Hepatic stellate cell (primary cell): ENCODE results near the gene ATG4B.

Experiments used
- DNase-seq: peaks from one replicate; pipeline ENCODE4 v3.0.0; 2011; ENCODE audit warnings: low spot score

The ATG4B gene

GRCh38 chr2:241666627-241667400 lies 29.3 kb downstream of the ATG4B start:
- no peak for DNase-seq

GRCh38 chr2:241668354-241668753 lies 30.9 kb downstream of the ATG4B start:
- no peak for DNase-seq

- no peak for DNase-seq
Observed at GRCh38 chr2:241668839-241669238, 31.3 kb downstream of the ATG4B start.

GRCh38 chr2:241670333-241671110 lies 33.0 kb downstream of the ATG4B start:
- DNase-seq = no peak

GRCh38 chr2:241671457-241672240 lies 34.2 kb downstream of the ATG4B start:
- no peak for DNase-seq

GRCh38 chr2:241672243-241673188 lies 35.0 kb downstream of the ATG4B start:
- no peak for DNase-seq

- no peak for DNase-seq
Observed at GRCh38 chr2:241673189-241673663, 35.7 kb downstream of the ATG4B start.

GRCh38 chr2:241673797-241674725 lies 36.6 kb downstream of the ATG4B start:
- DNase-seq = no peak

GRCh38 chr2:241675885-241676284 lies 38.4 kb downstream of the ATG4B start:
- DNase-seq = no peak

- no peak for DNase-seq
Observed at GRCh38 chr2:241676665-241677064, 39.2 kb downstream of the ATG4B start.

- DNase-seq = no peak
Observed at GRCh38 chr2:241677392-241677791, 39.9 kb downstream of the ATG4B start.

- no peak for DNase-seq
Observed at GRCh38 chr2:241678307-241678706, 40.8 kb downstream of the ATG4B start.

- DNase-seq = no peak
Observed at GRCh38 chr2:241678784-241679540, 41.5 kb downstream of the ATG4B start.

- DNase-seq = no peak
Observed at GRCh38 chr2:241680044-241680443, 42.6 kb downstream of the ATG4B start.

GRCh38 chr2:241680827-241681599 lies 43.5 kb downstream of the ATG4B start:
- DNase-seq = peak; percentile 98

GRCh38 chr2:241686324-241686649 lies 48.8 kb downstream of the ATG4B start:
- no peak for DNase-seq

- peak; percentile 99 for DNase-seq
Observed at GRCh38 chr2:241686650-241687425, 49.3 kb downstream of the ATG4B start, which contains the start of gene DTYMK. Gene DTYMK, minus strand, starts transcription at chr2:241686815. Its CDS starts 32 bp downstream, at chr2:241686783.

GRCh38 chr2:241689306-241689705 lies 51.8 kb downstream of the ATG4B start:
- no peak for DNase-seq
